Measurements from ENCODE around the gene ZNRF4. TPM values are rescaled to one million over a fixed set of nuclear protein-coding genes. Genes with fewer than 3 reads are reported as not detected.

The ZNRF4 gene
- total and polyA plus RNA-seq, 10 of the 15 experiments (the other 5 are each of a cell fraction or from before 2014, with no cell fraction given), result not detected

- FAIRE-seq (no peak), ATAC-seq (no peak), DNase-seq (ENCODE audit: low read depth, low spot score) (no peak)
- H3K4me1 ChIP-seq (ENCODE audit: control insufficient read depth, insufficient read depth, low read length), result no peaks in the 10 kb centered on the region
- H4K20me1 ChIP-seq (ENCODE audit: control insufficient read depth, insufficient read depth), result no peaks in the 10 kb centered on the region
- POLR2A ChIA-PET, result no interaction called here
- H3K9ac ChIP-seq (ENCODE audit: control insufficient read depth, insufficient read depth, low read length), result no peak overlapping the region
- H3K36me3 ChIP-seq (ENCODE audit: control insufficient read depth in 2 of 2, insufficient read depth in 2 of 2, low read length in 1 of 2), result no peaks in the 10 kb centered on the region
- H3K27me3 ChIP-seq (replicated peaks in 1 of 2; ENCODE audit: control insufficient read depth in 2 of 2, insufficient read depth in 2 of 2, low read length in 1 of 2), result no peaks in the 10 kb centered on the region
- intact Hi-C loops (cut with micrococcal nuclease; ENCODE audit: unreplicated experiment) (no loop called here), in situ Hi-C loops (cut with MboI) (no loop called here)
- H3K27ac ChIP-seq (ENCODE audit: control insufficient read depth, insufficient read depth), result no peak overlapping the region
- no peak overlapping the region for H3K4me3 ChIP-seq
- H3K9me3 ChIP-seq (replicated peaks; ENCODE audit: control insufficient read depth, insufficient read depth, low read length), result no peaks in the 10 kb centered on the region; the same call in 2 of the 3 replicates
- RAD21 ChIA-PET (ENCODE audit: unreplicated experiment), result no interaction called here
- CTCF ChIA-PET, result no interaction called here
- 8% methylated on average over 3 of the region's 3 CpGs for WGBS (ENCODE audit: insufficient coverage, insufficient replicate concordance, low lambda C conversion rate, missing lambda C conversion rate)
- no peak for TF ChIP-seq E4F1 (IDR thresholded peaks at IDR 0.05; ENCODE audit: borderline replicate concordance, partially characterized antibody)
- TF ChIP-seq SPI1 (IDR thresholded peaks at IDR 0.05; ENCODE audit: borderline replicate concordance, insufficient read depth, low read depth, low read length), result no peak
- no peak for TF ChIP-seq ESRRA (IDR thresholded peaks at IDR 0.05; ENCODE audit: low read length)
- no peak for TF ChIP-seq CREM (IDR thresholded peaks at IDR 0.05; ENCODE audit: low read depth)
- no peak for TF ChIP-seq POLR2AphosphoS2 (IDR thresholded peaks at IDR 0.05; ENCODE audit: low read depth, low read length)
- TF ChIP-seq, protein P1, sequence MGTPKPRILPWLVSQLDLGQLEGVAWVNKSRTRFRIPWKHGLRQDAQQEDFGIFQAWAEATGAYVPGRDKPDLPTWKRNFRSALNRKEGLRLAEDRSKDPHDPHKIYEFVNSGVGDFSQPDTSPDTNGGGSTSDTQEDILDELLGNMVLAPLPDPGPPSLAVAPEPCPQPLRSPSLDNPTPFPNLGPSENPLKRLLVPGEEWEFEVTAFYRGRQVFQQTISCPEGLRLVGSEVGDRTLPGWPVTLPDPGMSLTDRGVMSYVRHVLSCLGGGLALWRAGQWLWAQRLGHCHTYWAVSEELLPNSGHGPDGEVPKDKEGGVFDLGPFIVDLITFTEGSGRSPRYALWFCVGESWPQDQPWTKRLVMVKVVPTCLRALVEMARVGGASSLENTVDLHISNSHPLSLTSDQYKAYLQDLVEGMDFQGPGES (IDR thresholded peaks at IDR 0.05), result no peak
- TF ChIP-seq NFXL1 (IDR thresholded peaks at IDR 0.05; ENCODE audit: borderline replicate concordance), result no peak
- TF ChIP-seq, protein P2, sequence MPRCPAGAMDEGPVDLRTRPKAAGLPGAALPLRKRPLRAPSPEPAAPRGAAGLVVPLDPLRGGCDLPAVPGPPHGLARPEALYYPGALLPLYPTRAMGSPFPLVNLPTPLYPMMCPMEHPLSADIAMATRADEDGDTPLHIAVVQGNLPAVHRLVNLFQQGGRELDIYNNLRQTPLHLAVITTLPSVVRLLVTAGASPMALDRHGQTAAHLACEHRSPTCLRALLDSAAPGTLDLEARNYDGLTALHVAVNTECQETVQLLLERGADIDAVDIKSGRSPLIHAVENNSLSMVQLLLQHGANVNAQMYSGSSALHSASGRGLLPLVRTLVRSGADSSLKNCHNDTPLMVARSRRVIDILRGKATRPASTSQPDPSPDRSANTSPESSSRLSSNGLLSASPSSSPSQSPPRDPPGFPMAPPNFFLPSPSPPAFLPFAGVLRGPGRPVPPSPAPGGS (IDR thresholded peaks at IDR 0.05; ENCODE audit: borderline replicate concordance, insufficient read depth, low read depth, low read length, poor library complexity, severe bottlenecking), result no peak
- no peak for TF ChIP-seq RFX5 (IDR thresholded peaks at IDR 0.05; ENCODE audit: low read depth, low read length)
- TF ChIP-seq EZH2 (IDR thresholded peaks at IDR 0.05; ENCODE audit: borderline replicate concordance, control insufficient read depth, low read depth, low read length), result no peak
- TF ChIP-seq ZNF384 (IDR thresholded peaks at IDR 0.05; ENCODE audit: borderline replicate concordance, low read depth, low read length), result no peak
- SMC1A ChIA-PET (ENCODE audit: uncharacterized antibody, unreplicated experiment), result no interaction called here
- no TSS peak for BruUV-seq (replicated peaks)
- H3K79me2 ChIP-seq (ENCODE audit: control insufficient read depth, insufficient read depth, low read length), result no peaks in the 10 kb centered on the region
- no peak overlapping the region for H2AFZ ChIP-seq (ENCODE audit: control insufficient read depth, low read depth, low read length)
- no peak overlapping the region for H3K4me2 ChIP-seq (ENCODE audit: control insufficient read depth, insufficient read depth)
Observed at GRCh38 chr19:5463959-5464358, 8.7 kb downstream of the ZNRF4 start.

Data from GM12878 (cell line).